MCF 10A (cell line): Measurements from ENCODE around the gene FLRT2. TPM values are rescaled to one million over a fixed set of nuclear protein-coding genes. Genes with fewer than 3 reads are reported as not detected.

Experiments used
- BruUV-seq: library from RNA; stranded (reverse); fragments of 400-500 nt; replicated peaks from 2 replicates; lab custom pipeline; 2021; lab: Mats Ljungman, UMichigan
- CTCF ChIA-PET: fragments of 300-600 bp; sonication (Branson Sonifier 250); formaldehyde crosslinking; extraction: SDS; loops from one replicate; lab custom pipeline; 2021; ENCODE audit warnings: antibody characterized with exemption, inconsistent platforms; lab: Yijun Ruan, JAX
- POLR2A ChIA-PET: fragments of 300-600, 350-650 bp; sonication (Branson Sonifier 250); formaldehyde crosslinking; extraction: SDS; loops from one replicate; lab custom pipeline; 2020; ENCODE audit warnings: antibody characterized with exemption, inconsistent platforms; lab: Yijun Ruan, JAX
- DNase-seq: peaks from one replicate; pipeline ENCODE4 v3.0.0-alpha.2; 2018; ENCODE audit not compliant: unreplicated experiment
- H3K27ac Mint-ChIP-seq: one replicate; pipeline ENCODE4 v1.8.0; 2022; ENCODE audit warnings: mild to moderate bottlenecking, low read depth, mixed read lengths; ENCODE audit not compliant: unreplicated experiment
- H3K27me3 Mint-ChIP-seq: one replicate; pipeline ENCODE4 v1.8.0; 2022; ENCODE audit warnings: mixed read lengths; ENCODE audit not compliant: insufficient read depth, unreplicated experiment
- H3K36me3 Mint-ChIP-seq: one replicate; pipeline ENCODE4 v1.8.0; 2022; ENCODE audit warnings: mild to moderate bottlenecking, moderate library complexity, mixed read lengths; ENCODE audit not compliant: insufficient read depth, unreplicated experiment
- H3K4me1 Mint-ChIP-seq: one replicate; pipeline ENCODE4 v1.8.0; 2022; ENCODE audit warnings: mixed read lengths; ENCODE audit not compliant: insufficient read depth, unreplicated experiment
- H3K4me3 Mint-ChIP-seq: one replicate; pipeline ENCODE4 v1.8.0; 2022; ENCODE audit warnings: mild to moderate bottlenecking, moderate library complexity, mixed read lengths; ENCODE audit not compliant: unreplicated experiment
- H3K9me3 Mint-ChIP-seq: one replicate; pipeline ENCODE4 v1.8.0; 2022; ENCODE audit warnings: mixed read lengths; ENCODE audit not compliant: unreplicated experiment
- CTCF ChIP-seq: fragments of 200-600 bp; IDR thresholded peaks from one replicate; pipeline ENCODE4 v1.8.0; 2022; ENCODE audit warnings: antibody characterized with exemption, mild to moderate bottlenecking; ENCODE audit not compliant: unreplicated experiment
- intact Hi-C: fragments of 100-400 bp; cut with micrococcal nuclease; formaldehyde crosslinking; loops from 2 replicates; pipeline ENCODE4 v1.14.1; 2022
- total RNA-seq: library from RNA; stranded (reverse); gene quantifications from 2 replicates; pipeline ENCODE4 v1.2.3, GENCODE V29; 2022

FLRT2 gene
- total RNA-seq, 1 experiment from 2014 or later = 153 TPM

- CTCF ChIA-PET = interaction anchor here (0.6 to 1.2 kb wide), 4 partner anchors 10 to 714 kb away, joined by 3 to 4 read pairs (median 3); no protein-coding TSS in a partner anchor
- Mint-ChIP-seq H3K9me3 (no peaks in the 10 kb centered on the region), H3K36me3 (peaks cover 26% of the 10 kb centered on the region), H3K27ac (peak overlapping the region; percentile 2), H3K27me3 (no peaks in the 10 kb centered on the region), H3K4me1 (peaks cover 12% of the 10 kb centered on the region), H3K4me3 (no peak overlapping the region)
- intact Hi-C loops = no loop called here
- BruUV-seq = no TSS peak
- peak; percentile 84 for DNase-seq
- no peak for TF ChIP-seq CTCF
- POLR2A ChIA-PET = interaction anchor here (0.6 to 1.7 kb wide), 13 partner anchors 9 to 374 kb away, joined by 3 to 7 read pairs (median 4); partner anchors contain the start of gene FLRT2
These were observed 77.7 kb downstream of the FLRT2 start for GRCh38 chr14:85607651-85608081.

GRCh38 chr14:85613496-85613895 lies 83.6 kb downstream of the FLRT2 start:
- Mint-ChIP-seq H3K27me3 (no peaks in the 10 kb centered on the region), H3K27ac (no peak overlapping the region), H3K4me3 (no peak overlapping the region), H3K36me3 (peaks cover 20% of the 10 kb centered on the region), H3K9me3 (no peaks in the 10 kb centered on the region), H3K4me1 (peaks cover 6% of the 10 kb centered on the region)
- intact Hi-C loops = loop anchor here (5.0 to 10.0 kb wide), 2 partner anchors 81 to 241 kb away; partner anchors contain the start of gene FLRT2
- no TSS peak for BruUV-seq
- ChIA-PET POLR2A (no interaction called here), CTCF (interaction anchor here (0.8 kb wide), 1 partner anchor 110 kb away, joined by 4 read pairs; no protein-coding TSS in a partner anchor)
- no peak for DNase-seq
- no peak for TF ChIP-seq CTCF

- intact Hi-C loops = loop anchor here (10.0 kb wide), 1 partner anchor 238 kb away; no protein-coding TSS in a partner anchor
- H3K27ac Mint-ChIP-seq = no peak overlapping the region
- DNase-seq = no peak
- no TSS peak for BruUV-seq
- ChIA-PET POLR2A (interaction anchor here (0.6 to 2.0 kb wide), 3 partner anchors 8 to 524 kb away, joined by 3 to 5 read pairs (median 3); no protein-coding TSS in a partner anchor), CTCF (interaction anchor here (0.7 kb wide), 1 partner anchor 44 kb away, joined by 6 read pairs; no protein-coding TSS in a partner anchor)
- H3K4me1 Mint-ChIP-seq = peaks cover 5% of the 10 kb centered on the region
- no peak for TF ChIP-seq CTCF
- H3K9me3 Mint-ChIP-seq = no peaks in the 10 kb centered on the region
- H3K36me3 Mint-ChIP-seq = peaks cover 29% of the 10 kb centered on the region
- no peak overlapping the region for H3K4me3 Mint-ChIP-seq
- no peaks in the 10 kb centered on the region for H3K27me3 Mint-ChIP-seq
These were observed 86.5 kb downstream of the FLRT2 start for GRCh38 chr14:85616386-85616885.

- Mint-ChIP-seq H3K9me3 (no peaks in the 10 kb centered on the region), H3K36me3 (peaks cover 29% of the 10 kb centered on the region), H3K4me1 (peaks cover under 1% of the 10 kb centered on the region), H3K4me3 (no peak overlapping the region), H3K27ac (no peak overlapping the region), H3K27me3 (no peaks in the 10 kb centered on the region)
- no peak for TF ChIP-seq CTCF
- ChIA-PET CTCF (interaction anchor here (0.7 kb wide), 2 partner anchors 45 to 330 kb away, joined by 3 to 6 read pairs; no protein-coding TSS in a partner anchor), POLR2A (interaction anchor here (0.7 to 2.0 kb wide), 2 partner anchors 9 kb away, joined by 4 to 5 read pairs; no protein-coding TSS in a partner anchor)
- BruUV-seq = no TSS peak
- no peak for DNase-seq
- intact Hi-C loops = loop anchor here (10.0 kb wide), 1 partner anchor 238 kb away; no protein-coding TSS in a partner anchor
These were observed 86.9 kb downstream of the FLRT2 start for GRCh38 chr14:85616886-85617285.
